Omental fat pad (tissue), 4 donors: ENCODE results near the gene SETDB2. TPM values are rescaled to one million over a fixed set of nuclear protein-coding genes. Genes with fewer than 3 reads are reported as not detected.

Experiments
- ATAC-seq: fragments of 150-250 bp; one replicate; pipeline ENCODE4 v1.9.1; 2016; ENCODE audit warnings: mild to moderate bottlenecking, moderate library complexity; ENCODE audit not compliant: low FRiP score
- DNase-seq: peaks from one replicate; pipeline ENCODE4 v3.0.0-alpha.2; 2019; ENCODE audit warnings: low spot score
- total RNA-seq, 4 donors: library from RNA; depleted of rRNA; stranded (reverse); fragments of >200 nt; gene quantifications; one replicate each; pipeline ENCODE4 v1.1.0, GENCODE V29; 2016
- TF ChIP-seq, protein P1 (sequence below), 3 donors: fragments of 450-650 bp; IDR thresholded peaks; one replicate each; pipeline ENCODE4 v1.5.1; 2016 to 2017; ENCODE audit warnings: antibody characterized with exemption in 3 of 3, mild to moderate bottlenecking in 3 of 3, moderate library complexity in 2 of 3

SETDB2 gene
- total RNA-seq, 4 donors from 2014 or later: 5.6 to 9.6 (median 6.6) TPM

DNA sequence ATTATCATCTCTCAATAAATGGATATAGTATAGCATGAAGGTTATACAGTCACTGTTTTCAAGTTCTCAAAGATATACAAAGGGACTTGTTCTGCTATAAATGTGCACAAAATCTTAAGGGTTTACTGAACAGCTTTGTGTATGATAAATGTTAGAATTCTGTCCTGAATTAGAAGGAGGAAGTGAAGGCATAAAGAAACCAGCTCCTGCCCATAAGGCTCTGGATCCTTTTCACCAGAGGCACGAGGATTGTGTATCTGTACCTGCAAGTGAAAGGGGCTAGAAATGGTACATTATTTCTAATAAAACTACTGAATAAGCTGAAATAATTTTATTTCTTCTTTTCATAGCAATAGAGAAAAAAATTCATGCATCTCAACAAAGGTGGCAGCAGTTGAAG lies 84.1 kb downstream of the SETDB2 start:
- DNase-seq (no peak), ATAC-seq (no peak)
- TF ChIP-seq, protein P1, sequence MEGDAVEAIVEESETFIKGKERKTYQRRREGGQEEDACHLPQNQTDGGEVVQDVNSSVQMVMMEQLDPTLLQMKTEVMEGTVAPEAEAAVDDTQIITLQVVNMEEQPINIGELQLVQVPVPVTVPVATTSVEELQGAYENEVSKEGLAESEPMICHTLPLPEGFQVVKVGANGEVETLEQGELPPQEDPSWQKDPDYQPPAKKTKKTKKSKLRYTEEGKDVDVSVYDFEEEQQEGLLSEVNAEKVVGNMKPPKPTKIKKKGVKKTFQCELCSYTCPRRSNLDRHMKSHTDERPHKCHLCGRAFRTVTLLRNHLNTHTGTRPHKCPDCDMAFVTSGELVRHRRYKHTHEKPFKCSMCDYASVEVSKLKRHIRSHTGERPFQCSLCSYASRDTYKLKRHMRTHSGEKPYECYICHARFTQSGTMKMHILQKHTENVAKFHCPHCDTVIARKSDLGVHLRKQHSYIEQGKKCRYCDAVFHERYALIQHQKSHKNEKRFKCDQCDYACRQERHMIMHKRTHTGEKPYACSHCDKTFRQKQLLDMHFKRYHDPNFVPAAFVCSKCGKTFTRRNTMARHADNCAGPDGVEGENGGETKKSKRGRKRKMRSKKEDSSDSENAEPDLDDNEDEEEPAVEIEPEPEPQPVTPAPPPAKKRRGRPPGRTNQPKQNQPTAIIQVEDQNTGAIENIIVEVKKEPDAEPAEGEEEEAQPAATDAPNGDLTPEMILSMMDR (IDR thresholded peaks at IDR 0.05): no peak

DNA sequence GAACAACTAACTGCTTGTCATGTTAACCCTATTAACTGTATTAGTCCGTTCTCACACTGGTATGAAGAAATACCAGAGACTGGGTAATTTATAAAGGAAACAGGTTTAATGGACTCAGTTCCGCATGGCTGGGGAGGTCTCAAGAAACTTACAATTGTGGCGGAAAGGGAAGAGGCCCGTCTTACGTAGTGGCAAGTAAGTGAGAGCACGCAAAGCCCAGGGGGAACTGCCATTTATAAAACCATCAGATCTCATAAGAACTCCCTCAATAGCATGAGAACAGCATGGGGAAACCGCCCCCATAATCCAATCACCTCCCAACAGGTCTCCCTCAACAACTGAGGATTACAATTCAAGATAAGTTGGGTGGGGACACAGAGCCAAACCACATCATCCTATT lies 86.4 kb downstream of the SETDB2 start:
- ATAC-seq (no peak), DNase-seq (no peak)
- TF ChIP-seq, protein P1 (IDR thresholded peaks at IDR 0.05): no peak

DNA sequence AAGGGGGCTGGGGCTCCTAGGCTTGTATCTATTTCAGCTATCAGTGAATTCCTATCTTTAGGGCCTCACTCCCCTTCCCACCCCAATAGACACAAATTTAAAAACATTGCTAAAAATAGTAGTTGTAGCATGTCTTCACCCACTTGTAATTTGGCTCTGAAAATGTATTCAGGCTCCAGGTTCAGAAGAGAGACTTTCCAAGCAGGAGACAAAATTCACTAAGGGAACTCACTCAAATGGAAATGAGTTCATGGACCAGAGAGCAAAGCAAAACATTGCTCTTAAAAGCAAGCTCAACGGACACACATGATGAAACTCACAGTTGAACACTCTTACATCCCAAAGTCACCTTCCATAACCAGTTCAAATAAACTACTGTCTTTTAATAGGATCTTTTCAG lies 88.5 kb downstream of the SETDB2 start:
- TF ChIP-seq, protein P1 (IDR thresholded peaks at IDR 0.05): no peak
- DNase-seq (no peak), ATAC-seq (no peak)

DNA sequence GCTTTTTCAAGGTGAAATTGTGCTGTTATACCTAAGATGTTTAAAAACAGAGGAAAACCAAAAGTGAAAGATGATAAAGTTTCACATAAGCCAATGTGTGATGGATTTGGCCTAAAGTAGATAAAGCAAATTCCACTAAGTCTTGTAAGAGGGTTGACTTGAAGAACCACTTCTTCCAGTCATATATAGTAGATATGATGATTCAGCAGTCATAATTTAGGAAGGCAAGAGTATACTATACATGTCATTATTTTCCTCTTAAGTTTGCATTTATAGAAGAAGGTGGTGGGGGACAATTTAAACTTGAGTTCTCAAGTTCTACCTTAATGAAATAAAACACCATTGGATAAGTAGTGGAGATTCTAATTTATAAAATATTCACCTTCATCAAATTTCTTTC lies 88.9 kb downstream of the SETDB2 start:
- ATAC-seq (no peak), DNase-seq (no peak)
- TF ChIP-seq, protein P1 (IDR thresholded peaks at IDR 0.05): no peak

DNA sequence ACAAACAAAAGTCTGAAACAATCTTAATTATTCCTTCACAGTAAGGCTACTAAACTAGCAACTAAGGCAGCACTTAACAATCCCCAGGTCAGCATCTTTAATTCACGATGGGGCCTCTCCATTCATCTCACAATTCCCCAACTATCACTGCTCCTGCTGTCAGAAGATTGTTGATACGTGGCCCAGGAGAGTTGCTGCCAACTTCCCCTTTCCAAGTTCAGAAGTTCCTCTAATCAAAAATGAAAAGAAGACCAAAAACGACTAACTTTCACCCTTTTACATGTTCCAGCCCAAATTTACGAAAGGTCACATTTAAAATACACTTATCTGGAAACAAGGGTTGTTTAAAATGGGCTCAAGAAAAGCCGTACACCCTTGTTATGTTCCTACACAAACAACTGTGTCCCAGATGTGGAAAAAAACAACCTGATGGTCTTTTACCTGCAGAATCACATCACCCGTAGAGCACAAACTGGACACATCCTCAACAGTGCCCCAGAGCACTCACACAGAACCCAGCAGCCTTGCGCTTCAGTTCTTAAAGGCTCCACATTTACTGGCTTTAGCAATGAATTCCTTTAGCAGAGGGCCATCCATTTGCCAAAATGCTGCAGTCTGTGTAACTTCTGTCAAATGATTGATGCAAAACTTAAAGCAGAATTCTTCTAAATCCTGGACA lies 89.7 kb downstream of the SETDB2 start:
- TF ChIP-seq, protein P1 (IDR thresholded peaks at IDR 0.05): no peak
- DNase-seq: no peak
- ATAC-seq: no peak

DNA sequence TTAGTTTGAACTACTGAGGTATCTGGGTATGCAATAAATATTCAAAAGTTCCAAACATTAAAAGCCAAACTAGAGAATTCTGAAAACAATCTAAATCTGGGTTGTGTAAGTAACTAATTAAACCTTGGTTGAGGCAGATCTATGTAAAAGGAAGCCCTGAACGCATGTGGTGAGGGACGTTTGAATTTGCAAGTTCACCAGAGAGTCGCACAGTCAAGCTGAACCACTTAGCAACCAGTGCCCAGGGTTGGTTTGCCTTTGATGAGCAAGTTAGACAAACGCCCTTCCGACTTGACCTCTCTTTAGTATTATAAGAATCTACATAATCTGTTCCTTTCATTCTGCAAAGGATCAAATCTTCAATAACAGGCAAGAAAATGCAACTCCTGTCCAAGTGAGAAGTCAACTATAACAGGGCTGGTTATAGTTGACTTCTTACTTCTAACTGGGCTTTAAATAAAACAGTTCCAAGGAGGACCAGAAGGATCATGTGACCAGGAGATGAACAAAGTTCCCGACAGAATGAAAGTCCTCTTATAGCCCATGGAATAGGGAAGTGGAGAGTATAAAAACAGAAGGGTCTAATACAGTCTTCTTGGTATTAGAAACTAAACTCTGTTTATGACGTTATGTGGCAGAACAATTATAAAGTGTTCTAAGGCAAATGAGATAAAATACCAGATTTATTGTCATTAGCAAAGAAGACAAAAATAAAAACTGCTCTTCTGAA lies 92.2 kb downstream of the SETDB2 start:
- DNase-seq (no peak), ATAC-seq (no peak)
- TF ChIP-seq, protein P1 (IDR thresholded peaks at IDR 0.05): no peak

DNA sequence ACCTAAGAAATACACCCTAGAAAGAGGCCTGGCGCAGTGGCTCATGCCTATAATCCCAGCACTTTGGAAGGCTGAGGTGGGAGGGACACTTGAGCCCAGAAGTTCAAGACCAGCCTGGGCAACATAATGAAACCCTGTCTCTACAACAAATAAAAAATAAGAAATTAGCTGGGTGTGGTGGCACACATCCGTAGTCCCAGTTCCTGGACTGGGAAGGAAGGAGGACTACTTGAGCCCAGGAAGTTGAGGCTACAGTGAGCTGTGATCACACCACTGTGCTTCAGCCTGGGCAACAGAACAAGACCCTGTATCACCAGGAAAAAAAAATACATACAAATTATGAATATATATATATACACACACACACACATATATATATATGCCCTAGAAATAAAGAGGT lies 94.3 kb downstream of the SETDB2 start:
- DNase-seq (no peak), ATAC-seq (no peak)
- TF ChIP-seq, protein P1 (IDR thresholded peaks at IDR 0.05): no peak
